Activated CD4-positive, alpha-beta T cell treated with anti-CD3 and anti-CD28 coated beads, Interleukin-2, amount 10 ng/mL, durations not matched to agents 24 days and 14 days (primary cell): ENCODE measurements around the gene TNS1. TPM values are rescaled to one million over a fixed set of nuclear protein-coding genes. Genes with fewer than 3 reads are reported as not detected.
A peak's percentile ranks its signal among the peaks of the same experiment; 100 is the strongest.

ENCODE experiments used
- DNase-seq: peaks from one replicate; pipeline ENCODE4 v3.0.0; 2022
- H3K27ac Mint-ChIP-seq: one replicate; pipeline ENCODE4 v1.8.0; 2022; ENCODE audit warnings: mild to moderate bottlenecking, mixed read lengths
- H3K27me3 Mint-ChIP-seq: one replicate; pipeline ENCODE4 v1.8.0; 2022; ENCODE audit warnings: mixed read lengths
- H3K36me3 Mint-ChIP-seq: one replicate; pipeline ENCODE4 v1.8.0; 2022; ENCODE audit warnings: low read depth, mild to moderate bottlenecking, mixed read lengths
- H3K4me1 Mint-ChIP-seq: one replicate; pipeline ENCODE4 v1.8.0; 2021; ENCODE audit warnings: mixed read lengths
- H3K4me3 Mint-ChIP-seq: one replicate; pipeline ENCODE4 v1.8.0; 2022; ENCODE audit warnings: mild to moderate bottlenecking, moderate library complexity, mixed read lengths
- H3K9me3 Mint-ChIP-seq: one replicate; pipeline ENCODE4 v1.8.0; 2021; ENCODE audit warnings: mixed read lengths
- intact Hi-C: fragments of 100-400 bp; cut with micrococcal nuclease; formaldehyde crosslinking; loops from one replicate; pipeline ENCODE4 v1.15.1; 2023
- total RNA-seq: library from RNA; stranded (reverse); gene quantifications from 2 replicates; pipeline ENCODE4 v1.2.3, GENCODE V29; 2022

Gene TNS1
- total RNA-seq, 1 donor from 2014 or later, result 0.70 TPM

GRCh38 chr2:217797165-217797564, 205.6 kb downstream of the TNS1 start:
- no peak for DNase-seq
- H3K4me1 Mint-ChIP-seq, result peaks cover 9% of the 10 kb centered on the region
- no peak overlapping the region for H3K27ac Mint-ChIP-seq
- H3K4me3 Mint-ChIP-seq, result no peak overlapping the region
- H3K9me3 Mint-ChIP-seq, result no peaks in the 10 kb centered on the region
- intact Hi-C loops, result no loop called here
- no peaks in the 10 kb centered on the region for H3K27me3 Mint-ChIP-seq
- no peaks in the 10 kb centered on the region for H3K36me3 Mint-ChIP-seq

DNA sequence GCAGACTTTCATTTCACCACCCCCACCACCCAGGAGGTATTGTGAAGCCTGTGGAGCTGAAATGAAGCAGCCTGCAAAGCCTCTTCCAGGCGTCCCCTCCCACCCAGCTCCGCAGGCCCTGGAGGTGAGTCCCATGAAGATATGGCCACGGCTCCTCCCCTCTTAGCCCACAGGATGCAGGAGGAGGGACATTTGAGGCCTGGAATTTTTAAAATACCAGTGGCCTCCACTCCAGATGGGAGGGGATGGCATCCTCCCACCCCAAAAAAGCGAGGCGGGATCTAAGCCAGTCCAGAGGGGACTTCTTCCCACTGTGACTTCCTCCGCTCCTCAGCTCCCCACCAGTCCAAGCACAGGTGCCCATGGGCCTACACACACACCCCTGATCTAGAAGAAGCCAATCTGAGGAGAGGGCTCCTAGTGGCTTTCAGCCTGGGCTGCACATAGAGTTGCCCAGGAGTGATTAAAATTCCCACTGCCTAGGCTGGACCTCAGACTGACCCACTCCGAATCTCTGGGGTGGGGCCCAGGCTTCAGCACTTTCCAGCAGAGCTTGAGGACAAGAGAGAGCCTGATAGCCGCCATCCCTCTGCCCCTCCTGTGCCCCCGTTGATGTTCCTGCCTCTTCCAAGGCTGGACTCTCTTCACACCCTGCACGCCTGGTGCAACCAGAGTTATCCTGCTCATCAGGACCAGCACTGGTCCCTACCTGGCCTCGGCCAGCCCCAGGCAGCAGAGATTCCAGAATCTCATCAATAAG, 206.9 kb downstream of the TNS1 start:
- H3K36me3 Mint-ChIP-seq, result no peaks in the 10 kb centered on the region
- H3K27ac Mint-ChIP-seq, result no peak overlapping the region
- H3K4me3 Mint-ChIP-seq, result no peak overlapping the region
- intact Hi-C loops, result no loop called here
- no peaks in the 10 kb centered on the region for H3K9me3 Mint-ChIP-seq
- H3K27me3 Mint-ChIP-seq, result no peaks in the 10 kb centered on the region
- H3K4me1 Mint-ChIP-seq, result peaks cover 17% of the 10 kb centered on the region
- no peak for DNase-seq

DNA sequence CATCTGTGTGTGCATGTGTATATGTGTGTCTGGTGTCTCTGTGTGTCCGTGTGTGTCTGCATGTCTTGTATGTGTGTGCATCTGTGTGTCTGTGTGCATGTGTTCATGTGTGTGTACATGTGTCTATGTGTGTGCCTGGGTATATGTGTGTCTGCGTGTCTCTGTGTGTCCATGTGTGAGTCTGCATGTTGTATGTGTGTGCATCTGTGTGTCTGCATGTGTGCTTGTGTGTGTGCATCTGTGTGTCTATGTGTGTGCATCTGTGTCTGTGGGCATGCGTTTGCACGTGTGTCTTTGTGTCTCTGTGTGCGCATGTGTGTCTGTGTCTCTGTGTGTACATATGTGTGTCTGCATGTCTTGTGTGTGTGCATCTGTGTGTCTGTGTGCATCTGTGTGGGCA, 207.7 kb downstream of the TNS1 start:
- Mint-ChIP-seq H3K4me1 (peaks cover 25% of the 10 kb centered on the region), H3K36me3 (no peaks in the 10 kb centered on the region), H3K9me3 (no peaks in the 10 kb centered on the region), H3K4me3 (no peak overlapping the region), H3K27me3 (no peaks in the 10 kb centered on the region), H3K27ac (no peak overlapping the region)
- DNase-seq, result no peak
- intact Hi-C loops, result no loop called here

DNA sequence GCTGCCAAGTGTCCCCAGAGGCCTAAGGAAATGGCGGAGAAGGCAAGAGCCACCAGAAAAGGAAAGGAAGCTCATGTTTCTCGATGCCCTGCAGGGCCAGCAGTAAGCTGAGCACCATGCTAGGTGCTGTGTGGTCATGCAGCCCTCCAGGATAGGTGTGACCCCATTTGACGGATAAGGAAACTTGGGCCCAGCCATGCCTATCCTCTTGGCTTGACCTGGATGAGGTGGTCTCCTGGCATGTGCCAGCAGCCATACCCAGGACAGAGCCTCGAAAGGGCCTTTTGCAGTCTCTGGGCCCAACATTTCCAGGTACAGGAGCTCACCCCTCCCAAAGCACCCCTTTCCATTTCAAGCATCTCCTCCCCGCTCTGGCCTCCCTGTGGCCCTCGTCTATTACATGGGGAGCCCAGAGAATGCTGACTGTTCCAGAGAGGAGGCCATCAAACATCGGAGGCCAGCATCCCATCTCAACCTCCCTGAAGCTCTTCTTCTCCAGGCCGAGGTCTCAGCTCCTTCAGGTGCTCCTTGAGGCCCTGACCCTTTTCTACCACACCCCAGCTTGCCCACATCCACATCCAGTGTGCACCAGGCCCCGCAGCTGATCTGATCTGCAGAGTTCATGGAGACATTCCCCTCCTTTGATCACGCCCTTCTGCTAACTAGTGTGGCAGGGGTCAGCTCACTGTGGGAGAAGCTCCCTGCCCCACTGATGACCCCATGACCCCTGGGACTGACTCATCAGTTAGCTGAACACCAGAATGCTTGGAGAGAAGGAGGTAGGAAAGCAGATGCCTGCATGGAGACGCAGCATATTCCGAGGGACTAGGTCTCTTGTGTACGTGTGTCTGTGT, 208.4 kb downstream of the TNS1 start:
- no peaks in the 10 kb centered on the region for H3K36me3 Mint-ChIP-seq
- peaks cover 29% of the 10 kb centered on the region for H3K4me1 Mint-ChIP-seq
- no peaks in the 10 kb centered on the region for H3K27me3 Mint-ChIP-seq
- no peak overlapping the region for H3K4me3 Mint-ChIP-seq
- intact Hi-C loops, result no loop called here
- DNase-seq, result no peak
- H3K9me3 Mint-ChIP-seq, result no peaks in the 10 kb centered on the region
- H3K27ac Mint-ChIP-seq, result no peak overlapping the region

- Mint-ChIP-seq H3K4me3 (no peak overlapping the region), H3K36me3 (no peaks in the 10 kb centered on the region), H3K4me1 (peaks cover 28% of the 10 kb centered on the region), H3K9me3 (no peaks in the 10 kb centered on the region), H3K27ac (no peak overlapping the region), H3K27me3 (no peaks in the 10 kb centered on the region)
- no peak for DNase-seq
- intact Hi-C loops, result no loop called here
These were observed 209.1 kb downstream of the TNS1 start for GRCh38 chr2:217793566-217794132.

- H3K27ac Mint-ChIP-seq, result no peak overlapping the region
These were observed 209.9 kb downstream of the TNS1 start for GRCh38 chr2:217792626-217793527.

GRCh38 chr2:217791551-217791950, 211.2 kb downstream of the TNS1 start:
- H3K4me3 Mint-ChIP-seq, result no peak overlapping the region
- DNase-seq, result peak; percentile 54
- no peaks in the 10 kb centered on the region for H3K36me3 Mint-ChIP-seq
- peaks cover 27% of the 10 kb centered on the region for H3K4me1 Mint-ChIP-seq
- intact Hi-C loops, result no loop called here
- no peaks in the 10 kb centered on the region for H3K27me3 Mint-ChIP-seq
- peak overlapping the region; percentile 38 for H3K27ac Mint-ChIP-seq
- H3K9me3 Mint-ChIP-seq, result no peaks in the 10 kb centered on the region

More at GRCh38 chr2:217792626-217793527, 209.9 kb downstream of the TNS1 start:
- no peak overlapping the region for H3K4me3 Mint-ChIP-seq
- peaks cover 31% of the 10 kb centered on the region for H3K4me1 Mint-ChIP-seq
- H3K36me3 Mint-ChIP-seq, result no peaks in the 10 kb centered on the region
- DNase-seq, result no peak
- no peaks in the 10 kb centered on the region for H3K9me3 Mint-ChIP-seq
- intact Hi-C loops, result no loop called here
- no peaks in the 10 kb centered on the region for H3K27me3 Mint-ChIP-seq

DNA sequence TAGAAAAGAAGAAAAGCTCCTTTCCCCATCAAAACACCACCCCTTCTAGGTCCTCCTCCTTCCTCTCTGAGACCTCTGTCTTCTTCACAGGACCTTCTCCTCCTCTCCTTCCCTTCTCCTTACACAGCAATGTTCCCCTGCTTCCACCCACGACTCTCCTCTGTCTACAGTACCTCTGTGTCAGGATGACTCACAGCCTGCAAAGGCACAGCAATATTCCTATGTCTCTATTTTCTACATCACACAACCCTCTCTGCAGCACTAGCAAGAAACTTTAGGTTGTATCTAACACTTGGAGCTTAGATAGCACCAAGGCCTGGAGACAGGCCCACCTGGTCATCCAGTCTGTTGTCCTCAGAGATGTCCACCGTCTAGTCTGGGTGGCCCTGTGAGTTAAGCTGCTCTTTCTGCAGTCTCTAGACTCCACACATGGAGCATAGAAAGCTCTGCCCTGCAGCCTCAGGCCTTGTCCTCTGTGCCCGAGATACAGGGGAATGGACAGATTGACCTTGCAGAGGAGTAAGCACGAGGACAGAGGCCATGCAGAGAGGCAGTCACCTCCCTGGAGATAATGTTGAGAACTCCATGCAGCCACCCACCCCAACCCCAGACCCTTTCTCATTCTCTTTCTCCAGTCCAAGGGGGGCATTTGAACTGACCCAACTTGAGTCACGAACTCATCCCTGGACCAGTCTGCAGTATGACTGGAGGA, 212.0 kb downstream of the TNS1 start:
- intact Hi-C loops, result no loop called here
- peaks cover 29% of the 10 kb centered on the region for H3K4me1 Mint-ChIP-seq
- H3K36me3 Mint-ChIP-seq, result no peaks in the 10 kb centered on the region
- H3K9me3 Mint-ChIP-seq, result no peaks in the 10 kb centered on the region
- no peaks in the 10 kb centered on the region for H3K27me3 Mint-ChIP-seq
- H3K27ac Mint-ChIP-seq, result peak overlapping the region; percentile 8
- peak overlapping the region; percentile 43 for H3K4me3 Mint-ChIP-seq
- DNase-seq, result peak; percentile 56

GRCh38 chr2:217790195-217790594, 212.6 kb downstream of the TNS1 start:
- H3K4me3 Mint-ChIP-seq, result peak overlapping the region; percentile 43
- intact Hi-C loops, result no loop called here
- H3K4me1 Mint-ChIP-seq, result peaks cover 32% of the 10 kb centered on the region
- DNase-seq, result peak; percentile 76
- H3K27ac Mint-ChIP-seq, result peak overlapping the region; percentile 64
- no peaks in the 10 kb centered on the region for H3K36me3 Mint-ChIP-seq
- H3K9me3 Mint-ChIP-seq, result no peaks in the 10 kb centered on the region
- H3K27me3 Mint-ChIP-seq, result no peaks in the 10 kb centered on the region

DNA sequence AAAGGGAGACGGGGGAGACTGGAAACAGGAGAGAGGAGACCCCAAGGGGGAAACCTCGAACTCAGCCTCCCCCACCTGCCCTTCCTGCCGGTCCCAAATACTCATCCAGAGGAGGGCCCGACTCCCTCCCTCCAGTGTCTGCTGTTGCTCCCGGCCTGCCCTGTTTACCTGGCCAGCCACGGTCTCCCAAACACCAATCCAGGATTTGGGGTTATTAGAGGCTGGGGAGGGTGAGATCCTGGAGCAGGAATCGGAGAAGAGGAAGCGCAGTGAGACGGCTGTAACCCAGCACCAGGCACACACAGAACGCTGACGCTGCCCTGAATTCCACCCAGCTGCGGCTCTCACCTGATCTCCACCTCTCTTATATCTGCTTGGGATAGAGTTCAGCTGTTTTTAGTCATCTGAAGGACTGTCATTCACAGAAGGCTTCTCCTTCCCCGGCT, 213.0 kb downstream of the TNS1 start:
- intact Hi-C loops, result loop anchor here (1.0 to 2.0 kb wide), 4 partner anchors 97 to 279 kb away; partner anchors contain the start of gene RUFY4
- peaks cover 33% of the 10 kb centered on the region for H3K4me1 Mint-ChIP-seq
- H3K27me3 Mint-ChIP-seq, result no peaks in the 10 kb centered on the region
- H3K9me3 Mint-ChIP-seq, result no peaks in the 10 kb centered on the region
- no peak for DNase-seq
- peak overlapping the region; percentile 64 for H3K27ac Mint-ChIP-seq
- H3K4me3 Mint-ChIP-seq, result peak overlapping the region; percentile 43
- H3K36me3 Mint-ChIP-seq, result no peaks in the 10 kb centered on the region

GRCh38 chr2:217789003-217789735, 213.6 kb downstream of the TNS1 start:
- Mint-ChIP-seq H3K36me3 (no peaks in the 10 kb centered on the region), H3K9me3 (no peaks in the 10 kb centered on the region), H3K4me3 (peak overlapping the region; percentile 43), H3K27me3 (no peaks in the 10 kb centered on the region), H3K27ac (peak overlapping the region; percentile 42), H3K4me1 (peaks cover 33% of the 10 kb centered on the region)
- DNase-seq, result peak; percentile 94
- intact Hi-C loops, result loop anchor here (1.0 to 2.0 kb wide), 4 partner anchors 97 to 280 kb away; partner anchors contain the start of gene RUFY4

- intact Hi-C loops, result loop anchor here (1.0 to 2.0 kb wide), 4 partner anchors 98 to 280 kb away; partner anchors contain the start of gene RUFY4
- H3K4me1 Mint-ChIP-seq, result peaks cover 33% of the 10 kb centered on the region
- peak; percentile 52 for DNase-seq
- no peaks in the 10 kb centered on the region for H3K9me3 Mint-ChIP-seq
- no peaks in the 10 kb centered on the region for H3K36me3 Mint-ChIP-seq
- peak overlapping the region; percentile 43 for H3K4me3 Mint-ChIP-seq
- no peak overlapping the region for H3K27ac Mint-ChIP-seq
- H3K27me3 Mint-ChIP-seq, result no peaks in the 10 kb centered on the region
These were observed 214.2 kb downstream of the TNS1 start for GRCh38 chr2:217788669-217789002.
